SU-DHL-6 (cell line): ENCODE measurements around the gene WWC1.
"Not testable (repeated sequence)": the region's sequence is repeated elsewhere in the genome, so short reads cannot be mapped to it uniquely, and the experiment has no call there.

Experiments
- H2AFZ ChIP-seq: fragments of 200-600 bp; sonication (generic); 2 replicates; pipeline ENCODE4 v1.6.1; 2014; ENCODE audit warnings: low read depth, mild to moderate bottlenecking, moderate library complexity, mixed read lengths, antibody characterized with exemption, low read length; ENCODE audit not compliant: severe bottlenecking
- H3F3A ChIP-seq: fragments of 200-600 bp; shearing (Covaris generic); 2 replicates; pipeline ENCODE4 v1.6.0; 2016; ENCODE audit warnings: antibody characterized with exemption, mild to moderate bottlenecking; ENCODE audit not compliant: insufficient read depth
- H3K27ac ChIP-seq: fragments of 200-600 bp; sonication (generic); 2 replicates; pipeline ENCODE4 v1.5.1; 2016; ENCODE audit warnings: low read depth, mild to moderate bottlenecking, low read length, moderate library complexity, mixed read lengths
- H3K27me3 ChIP-seq: fragments of 200-600 bp; sonication (generic), shearing (Covaris generic); 2 replicates; pipeline ENCODE4 v1.6.0; 2014; ENCODE audit warnings: mild to moderate bottlenecking, low read length
- H3K36me3 ChIP-seq: fragments of 200-600 bp; sonication (generic); 2 replicates; pipeline ENCODE4 v1.6.1; 2014; ENCODE audit warnings: mild to moderate bottlenecking, low read length, mixed read lengths
- H3K4me2 ChIP-seq: fragments of 300-600, 200-600 bp; shearing (Covaris generic), sonication (generic); 2 replicates; pipeline ENCODE4 v1.6.0; 2014; ENCODE audit warnings: low read length, low read depth, mild to moderate bottlenecking; ENCODE audit not compliant: poor library complexity, severe bottlenecking
- H3K4me3 ChIP-seq: fragments of 200-600 bp; sonication (generic); 2 replicates; pipeline ENCODE4 v1.5.1; 2014; ENCODE audit warnings: antibody characterized with exemption, low read length, mild to moderate bottlenecking, mixed read lengths; ENCODE audit not compliant: insufficient read depth, poor library complexity, severe bottlenecking
- H3K79me2 ChIP-seq: fragments of 200-600 bp; sonication (generic); 2 replicates; pipeline ENCODE4 v1.6.1; 2014; ENCODE audit warnings: mild to moderate bottlenecking, low read length, moderate library complexity; ENCODE audit not compliant: insufficient read depth
- H3K9ac ChIP-seq: fragments of 200-600 bp; sonication (generic); 2 replicates; pipeline ENCODE4 v1.7.0; 2014; ENCODE audit warnings: mild to moderate bottlenecking, low read length
- H3K9me2 ChIP-seq: fragments of 200-600 bp; sonication (generic); replicated peaks from 2 replicates; pipeline ENCODE4 v1.6.1; 2014; ENCODE audit warnings: low read length; ENCODE audit not compliant: insufficient read depth
- H3K9me3 ChIP-seq: fragments of 200-600 bp; sonication (generic); 2 replicates; pipeline ENCODE4 v1.6.1; 2014; ENCODE audit warnings: low read length, mixed read lengths; ENCODE audit not compliant: insufficient read depth
- H4K20me1 ChIP-seq: fragments of 200-600 bp; sonication (generic); 2 replicates; pipeline ENCODE4 v1.6.1; 2014; ENCODE audit warnings: low read depth, mild to moderate bottlenecking, antibody characterized with exemption, low read length, moderate library complexity, mixed read lengths
- EZH2phosphoT487 ChIP-seq: fragments of 200-600 bp; sonication (generic), shearing (Covaris generic); conservative IDR thresholded peaks from 2 replicates; pipeline ENCODE4 v1.6.1; 2018; ENCODE audit warnings: mild to moderate bottlenecking, antibody characterized with exemption, low read length, moderate library complexity, mixed read lengths
- TF ChIP-seq, protein P1 (sequence below): fragments of 200-600 bp; sonication (generic); IDR thresholded peaks from one replicate; pipeline ENCODE4 v1.5.1; 2017; ENCODE audit warnings: antibody characterized with exemption, mild to moderate bottlenecking, low read length, moderate library complexity; ENCODE audit not compliant: insufficient read depth, poor library complexity, severe bottlenecking

WWC1 gene

GRCh38 chr5:168286386-168286785 lies 5.1 kb upstream of the WWC1 start:
- no peaks in the 10 kb centered on the region for H3K36me3 ChIP-seq
- no peaks in the 10 kb centered on the region for H3K9me3 ChIP-seq
- H3K79me2 ChIP-seq = no peaks in the 10 kb centered on the region
- no peaks in the 10 kb centered on the region for H4K20me1 ChIP-seq
- no peak overlapping the region for H2AFZ ChIP-seq
- H3K9ac ChIP-seq = no peak overlapping the region
- no peak overlapping the region for H3K4me2 ChIP-seq
- H3F3A ChIP-seq = peaks cover 6% of the 10 kb centered on the region
- no peak overlapping the region for H3K4me3 ChIP-seq
- H3K27ac ChIP-seq = no peak overlapping the region
- H3K9me2 ChIP-seq = no peaks in the 10 kb centered on the region
- TF ChIP-seq, protein P1, sequence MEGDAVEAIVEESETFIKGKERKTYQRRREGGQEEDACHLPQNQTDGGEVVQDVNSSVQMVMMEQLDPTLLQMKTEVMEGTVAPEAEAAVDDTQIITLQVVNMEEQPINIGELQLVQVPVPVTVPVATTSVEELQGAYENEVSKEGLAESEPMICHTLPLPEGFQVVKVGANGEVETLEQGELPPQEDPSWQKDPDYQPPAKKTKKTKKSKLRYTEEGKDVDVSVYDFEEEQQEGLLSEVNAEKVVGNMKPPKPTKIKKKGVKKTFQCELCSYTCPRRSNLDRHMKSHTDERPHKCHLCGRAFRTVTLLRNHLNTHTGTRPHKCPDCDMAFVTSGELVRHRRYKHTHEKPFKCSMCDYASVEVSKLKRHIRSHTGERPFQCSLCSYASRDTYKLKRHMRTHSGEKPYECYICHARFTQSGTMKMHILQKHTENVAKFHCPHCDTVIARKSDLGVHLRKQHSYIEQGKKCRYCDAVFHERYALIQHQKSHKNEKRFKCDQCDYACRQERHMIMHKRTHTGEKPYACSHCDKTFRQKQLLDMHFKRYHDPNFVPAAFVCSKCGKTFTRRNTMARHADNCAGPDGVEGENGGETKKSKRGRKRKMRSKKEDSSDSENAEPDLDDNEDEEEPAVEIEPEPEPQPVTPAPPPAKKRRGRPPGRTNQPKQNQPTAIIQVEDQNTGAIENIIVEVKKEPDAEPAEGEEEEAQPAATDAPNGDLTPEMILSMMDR = no peak
- TF ChIP-seq EZH2phosphoT487 = no peak
- H3K27me3 ChIP-seq = no peaks in the 10 kb centered on the region

GRCh38 chr5:168286863-168287262 lies 4.6 kb upstream of the WWC1 start:
- H4K20me1 ChIP-seq, H3K27ac ChIP-seq, H3K79me2 ChIP-seq, H3K9ac ChIP-seq, H3K9me3 ChIP-seq, H3K4me3 ChIP-seq, H3F3A ChIP-seq, H2AFZ ChIP-seq, H3K4me2 ChIP-seq, H3K36me3 ChIP-seq, H3K9me2 ChIP-seq, H3K27me3 ChIP-seq: not testable (repeated sequence)

DNA sequence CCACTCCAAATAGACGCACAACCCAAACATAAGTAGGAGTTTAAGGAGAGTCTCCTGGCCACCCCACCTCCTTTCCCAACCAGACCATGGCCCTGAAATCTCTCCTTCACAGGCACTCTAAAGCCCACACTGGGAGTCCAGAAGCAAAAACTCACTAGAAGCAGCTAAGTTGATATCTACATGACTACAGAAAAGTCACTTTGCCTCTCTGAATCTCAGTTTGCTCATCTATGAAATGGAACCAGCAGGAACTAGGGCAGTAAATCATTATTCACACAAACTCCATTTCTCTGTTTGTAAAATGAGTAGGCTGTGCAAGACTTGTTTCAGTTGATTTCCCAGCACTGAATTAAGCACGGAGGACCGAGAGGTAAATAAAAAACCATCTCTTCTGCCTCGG lies 4.1 kb upstream of the WWC1 start:
- H3K79me2 ChIP-seq = no peaks in the 10 kb centered on the region
- H3K9me2 ChIP-seq = no peaks in the 10 kb centered on the region
- peaks cover 6% of the 10 kb centered on the region for H3F3A ChIP-seq
- H3K27me3 ChIP-seq = no peaks in the 10 kb centered on the region
- H3K4me3 ChIP-seq = no peak overlapping the region
- no peaks in the 10 kb centered on the region for H4K20me1 ChIP-seq
- H3K36me3 ChIP-seq = no peaks in the 10 kb centered on the region
- H3K9me3 ChIP-seq = no peaks in the 10 kb centered on the region
- no peak overlapping the region for H3K4me2 ChIP-seq
- H3K9ac ChIP-seq = no peak overlapping the region
- no peak overlapping the region for H2AFZ ChIP-seq
- TF ChIP-seq, protein P1 = no peak
- no peak for TF ChIP-seq EZH2phosphoT487
- H3K27ac ChIP-seq = no peak overlapping the region

GRCh38 chr5:168288349-168289245 lies 2.8 kb upstream of the WWC1 start:
- no peak overlapping the region for H2AFZ ChIP-seq
- H3K27ac ChIP-seq = no peak overlapping the region

More at GRCh38 chr5:168288349-168289245, 2.8 kb upstream of the WWC1 start:
- H3K27me3 ChIP-seq = no peaks in the 10 kb centered on the region
- no peaks in the 10 kb centered on the region for H4K20me1 ChIP-seq
- no peak overlapping the region for H3K9ac ChIP-seq
- no peaks in the 10 kb centered on the region for H3K9me2 ChIP-seq
- H3F3A ChIP-seq = peaks cover 6% of the 10 kb centered on the region
- H3K36me3 ChIP-seq = no peaks in the 10 kb centered on the region
- H3K79me2 ChIP-seq = no peaks in the 10 kb centered on the region
- H3K9me3 ChIP-seq = no peaks in the 10 kb centered on the region
- H3K4me2 ChIP-seq = no peak overlapping the region
- TF ChIP-seq EZH2phosphoT487 = no peak
- TF ChIP-seq, protein P1 = no peak
- H3K4me3 ChIP-seq = no peak overlapping the region
